NCI-H526 (cell line): ENCODE data around the gene NF1.
"Not testable (repeated sequence)": the region's sequence is repeated elsewhere in the genome, so short reads cannot be mapped to it uniquely, and the experiment has no call there.

ENCODE experiments used
- DNase-seq, 2 experiments: peaks; one replicate each; lab custom pipeline; 2025; lab: John Stamatoyannopoulos, UW

The NF1 gene

DNA sequence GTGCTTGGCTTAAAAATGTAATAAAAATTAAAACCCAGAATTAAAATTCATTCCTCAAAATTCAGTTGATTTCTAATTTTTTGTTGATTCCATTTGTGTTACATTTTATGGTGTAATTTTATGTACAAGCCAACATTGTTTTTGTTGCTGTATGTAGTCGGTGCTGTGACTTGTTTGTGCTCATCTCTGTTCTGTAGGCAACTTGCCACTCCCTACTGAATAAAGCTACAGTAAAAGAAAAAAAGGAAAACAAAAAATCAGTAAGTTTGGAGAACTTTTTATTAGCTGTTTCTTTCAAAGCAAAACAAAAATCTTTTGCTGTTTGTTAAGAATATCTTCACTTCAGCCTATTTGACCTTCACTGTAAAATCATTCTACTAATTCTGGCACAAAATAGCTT, 158.0 kb downstream of the NF1 start:
- no peak for DNase-seq

DNA sequence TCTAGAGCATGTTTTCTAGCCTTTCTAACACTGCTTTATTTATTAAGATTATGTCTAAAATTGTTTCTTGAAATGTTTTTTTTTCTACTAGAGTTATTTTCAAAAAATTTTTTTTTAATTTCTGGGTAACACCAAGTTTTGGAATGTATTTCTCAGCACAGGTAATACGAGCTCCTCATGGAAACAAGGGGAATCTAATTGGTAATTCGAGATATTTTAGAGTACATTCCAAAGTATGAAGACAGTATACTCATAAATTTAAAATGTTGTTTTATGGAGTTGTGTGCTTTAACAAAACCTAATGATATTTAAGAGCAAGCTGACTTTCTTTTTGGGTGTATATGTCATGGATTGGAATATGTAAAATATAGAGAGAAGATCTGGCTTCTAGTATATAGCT, 159.9 kb downstream of the NF1 start:
- DNase-seq, result no peak

DNA sequence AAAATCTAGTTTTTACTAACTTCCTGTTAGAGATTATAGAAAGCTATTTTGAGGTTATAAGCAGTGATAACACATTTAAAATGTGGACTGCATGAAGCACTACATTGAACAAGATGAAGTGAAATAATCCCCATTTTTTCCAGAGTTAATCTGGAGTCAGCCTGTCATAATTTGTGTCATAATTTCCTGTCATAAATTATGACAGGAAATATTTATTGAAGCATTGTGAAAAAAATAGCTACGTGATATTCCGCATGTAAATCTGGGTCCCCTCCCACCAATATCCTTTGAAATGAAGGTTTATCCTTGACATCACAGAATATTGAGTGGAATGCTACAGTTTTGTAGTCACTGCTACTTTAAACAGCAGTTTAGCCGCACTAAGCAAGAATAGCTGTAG, 162.2 kb downstream of the NF1 start:
- no peak for DNase-seq

DNA sequence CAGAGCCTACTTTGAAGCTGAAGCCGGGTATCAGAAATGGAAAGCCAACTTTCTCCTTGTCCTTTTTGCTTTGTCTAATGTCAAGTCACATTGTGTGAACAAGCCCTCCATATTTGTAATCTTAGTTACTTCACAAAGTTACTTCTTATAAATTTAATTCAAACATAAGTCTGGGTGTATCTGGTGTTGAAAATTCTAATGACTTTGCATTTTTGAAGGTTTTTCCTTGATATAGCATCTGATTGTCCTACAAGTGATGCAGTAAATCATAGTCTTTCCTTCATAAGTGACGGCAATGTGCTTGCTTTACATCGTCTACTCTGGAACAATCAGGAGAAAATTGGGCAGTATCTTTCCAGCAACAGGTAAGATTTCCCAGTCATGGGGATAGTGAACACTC, 165.4 kb downstream of the NF1 start:
- DNase-seq, result no peak

DNA sequence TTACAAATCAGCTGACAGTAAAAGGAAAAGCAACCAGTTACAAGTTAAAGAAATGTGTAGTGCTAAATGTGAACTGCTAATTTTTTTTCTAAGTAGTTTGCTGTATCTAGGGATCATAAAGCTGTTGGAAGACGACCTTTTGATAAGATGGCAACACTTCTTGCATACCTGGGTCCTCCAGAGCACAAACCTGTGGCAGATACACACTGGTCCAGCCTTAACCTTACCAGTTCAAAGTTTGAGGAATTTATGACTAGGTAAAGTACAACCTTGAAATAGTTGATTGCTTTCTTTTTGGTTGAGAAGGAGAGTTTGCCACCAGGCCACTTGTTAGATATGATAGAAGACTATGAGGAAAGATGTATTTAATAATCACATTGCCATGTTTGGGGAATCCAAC, 166.8 kb downstream of the NF1 start:
- DNase-seq, result no peak

DNA sequence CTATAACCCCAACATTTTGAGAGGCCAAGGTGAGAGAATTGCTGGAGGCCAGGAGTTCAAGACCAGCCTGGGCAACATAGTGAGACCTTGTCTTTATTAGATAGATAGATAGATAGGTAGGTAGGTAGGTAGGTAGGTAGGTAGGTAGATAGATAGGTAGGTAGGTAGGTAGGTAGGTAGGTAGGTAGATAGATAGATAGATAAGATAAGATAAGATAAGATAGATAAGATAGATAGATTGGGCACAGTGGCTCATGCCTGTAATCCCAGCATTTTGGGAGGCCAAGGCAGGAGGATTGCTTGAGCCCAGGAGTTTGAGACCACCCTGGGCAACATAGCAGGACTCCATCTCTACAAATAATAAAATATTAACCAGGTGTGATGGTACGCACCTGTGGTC, 168.1 kb downstream of the NF1 start:
- not testable (repeated sequence) for DNase-seq

DNA sequence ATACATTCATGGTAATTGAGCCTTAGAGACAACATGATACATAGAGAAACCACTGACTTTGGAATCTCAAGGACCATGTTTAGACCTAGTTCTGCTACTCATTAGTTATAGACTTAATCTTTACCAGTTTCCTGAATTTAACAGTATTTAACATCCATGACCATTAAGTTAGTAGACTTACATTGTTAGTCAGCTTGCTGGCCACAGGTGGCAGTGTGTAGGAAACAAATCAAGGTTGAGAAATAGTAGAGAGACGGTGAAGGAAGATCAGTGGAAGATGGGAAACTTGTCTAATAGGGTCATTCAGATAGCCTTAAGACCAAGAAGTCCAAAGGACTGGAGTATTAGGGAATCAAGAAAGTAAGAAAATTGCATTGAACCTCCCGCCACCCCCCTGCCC, 171.3 kb downstream of the NF1 start:
- no peak for DNase-seq

DNA sequence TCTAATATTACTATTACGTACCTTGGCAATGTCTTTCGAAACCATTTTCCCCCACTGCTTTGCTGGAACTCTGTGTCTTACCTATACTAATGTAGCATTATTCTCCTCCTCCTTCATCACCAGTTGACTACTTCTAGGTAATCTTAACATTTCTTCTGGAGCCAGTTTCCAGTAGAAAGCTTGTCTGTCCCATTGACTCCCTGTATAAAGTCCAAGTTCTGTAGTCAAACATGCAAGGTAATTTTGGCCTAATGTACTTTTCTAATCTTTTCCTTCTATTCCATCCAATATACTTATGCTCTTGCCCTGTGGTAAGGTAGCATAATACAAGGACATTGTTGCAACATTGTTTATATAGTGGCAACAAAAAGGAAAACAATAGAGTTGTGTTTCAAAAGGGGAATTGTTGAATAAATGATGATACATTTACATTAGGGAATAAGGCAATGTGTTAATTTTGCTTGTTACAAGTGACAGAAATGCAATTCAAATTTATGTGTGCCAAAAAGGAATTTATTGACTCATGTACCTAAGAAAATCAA, 174.3 kb downstream of the NF1 start:
- DNase-seq, result no peak

DNA sequence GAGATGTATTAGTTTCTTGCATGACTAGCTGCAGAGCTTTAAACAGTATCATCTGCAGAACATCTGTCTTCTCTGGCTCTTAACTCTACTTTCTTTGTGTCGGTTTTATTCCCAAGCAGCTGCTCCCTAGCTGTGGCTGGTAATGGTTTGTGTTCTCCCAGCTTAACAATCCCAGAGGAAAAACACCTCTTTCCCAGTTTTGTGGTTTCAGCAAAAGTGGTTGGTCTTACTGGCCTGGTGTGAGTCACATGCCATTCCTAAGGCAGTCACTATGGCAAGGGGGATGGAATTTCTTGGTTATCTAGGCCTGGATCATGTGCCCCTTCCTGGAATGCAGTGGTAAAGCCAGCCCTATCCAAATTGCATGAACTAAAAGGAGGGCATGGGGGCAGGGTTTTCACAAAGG, 174.8 kb downstream of the NF1 start:
- DNase-seq, result no peak

DNA sequence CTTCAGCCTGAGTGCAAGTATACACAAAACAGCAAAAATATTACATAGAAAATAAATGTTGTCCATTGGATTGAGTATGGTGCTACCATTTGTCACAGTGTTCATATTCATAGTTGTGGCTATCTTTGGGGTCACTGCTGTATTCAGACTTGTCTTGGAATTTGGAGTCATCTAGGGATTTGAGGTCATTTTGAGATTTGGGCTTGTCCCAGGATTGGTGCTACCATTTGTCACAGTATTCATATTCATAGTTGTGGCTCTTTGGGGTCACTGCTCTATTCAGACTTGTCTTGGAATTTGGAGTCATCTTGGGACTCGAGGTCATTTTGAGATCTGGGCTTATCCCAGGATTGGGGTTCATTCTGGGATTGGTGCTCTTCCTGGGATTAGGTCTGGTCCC, 177.5 kb downstream of the NF1 start:
- DNase-seq, result no peak

DNA sequence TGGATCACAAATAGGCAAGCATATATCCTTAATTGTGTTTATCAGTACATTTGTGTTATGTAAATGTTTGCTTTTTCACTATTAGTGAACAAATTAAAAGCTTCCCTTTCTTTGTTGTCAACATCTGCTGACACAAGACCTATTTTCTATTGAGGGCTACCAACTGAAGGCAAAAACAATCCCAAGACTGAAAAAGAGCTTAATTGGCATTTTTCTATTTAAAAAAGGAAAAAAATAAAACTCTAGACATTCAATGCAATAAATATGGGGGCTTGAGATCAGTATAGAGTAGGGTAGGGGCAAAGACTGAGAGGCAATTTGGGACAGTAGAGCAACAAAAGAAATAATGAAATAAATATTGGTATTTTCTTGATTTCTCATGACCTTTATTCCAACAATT, 178.0 kb downstream of the NF1 start:
- DNase-seq, result no peak

DNA sequence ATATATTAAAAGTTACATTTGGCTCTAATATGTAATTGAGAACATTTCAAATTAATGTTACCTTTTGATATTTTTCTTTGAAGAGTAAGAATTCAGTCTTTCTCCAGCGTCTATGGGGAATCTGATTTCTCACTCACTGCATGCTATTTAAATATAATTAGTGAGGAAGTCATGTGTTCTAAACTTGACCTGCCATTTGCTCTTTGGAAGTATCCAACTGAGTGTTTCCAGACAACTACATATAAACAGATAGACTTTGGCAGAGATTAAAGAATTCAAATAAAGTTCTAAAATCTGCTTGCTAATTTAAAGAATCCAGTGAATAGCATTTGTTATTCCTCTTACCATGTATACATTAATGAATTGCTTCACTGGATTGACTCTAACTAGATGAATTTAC, 178.7 kb downstream of the NF1 start:
- no peak for DNase-seq

DNA sequence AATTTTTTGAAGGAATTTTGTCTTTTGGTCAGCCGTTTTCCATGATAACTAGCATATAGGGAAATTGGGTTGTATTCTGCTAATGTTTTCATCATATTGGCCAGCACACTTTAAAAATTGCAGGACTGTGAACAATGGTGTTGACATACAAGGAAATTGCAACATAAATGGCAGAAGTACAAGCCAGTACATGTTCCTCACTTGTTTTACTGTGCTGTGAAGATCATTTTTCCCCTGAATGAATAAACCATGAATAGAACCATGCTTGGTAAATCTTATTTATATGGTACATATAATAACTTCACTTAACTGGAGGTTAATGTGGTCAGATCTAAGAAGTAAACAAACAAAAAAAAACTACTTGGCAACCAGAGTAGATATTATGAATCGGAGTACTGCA, 179.5 kb downstream of the NF1 start:
- no peak for DNase-seq

DNA sequence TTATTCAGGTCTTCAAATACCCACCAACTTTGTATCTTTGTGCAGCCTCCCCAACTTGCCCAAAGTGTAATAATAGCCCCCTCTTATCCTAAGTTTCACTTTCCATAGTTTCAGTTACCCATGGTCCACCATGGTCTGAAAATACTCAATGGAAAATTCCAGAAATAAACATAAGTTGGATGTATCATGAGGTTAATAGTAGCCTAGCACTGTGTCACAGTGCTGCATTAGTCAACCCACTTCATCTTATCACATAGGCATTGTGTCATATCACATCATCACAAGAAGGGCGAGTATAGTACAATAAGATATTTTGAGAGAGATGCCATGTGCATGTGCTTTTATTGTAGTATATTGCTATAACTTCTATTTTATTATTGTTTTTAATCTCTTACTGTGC, 180.3 kb downstream of the NF1 start:
- DNase-seq, result no peak

DNA sequence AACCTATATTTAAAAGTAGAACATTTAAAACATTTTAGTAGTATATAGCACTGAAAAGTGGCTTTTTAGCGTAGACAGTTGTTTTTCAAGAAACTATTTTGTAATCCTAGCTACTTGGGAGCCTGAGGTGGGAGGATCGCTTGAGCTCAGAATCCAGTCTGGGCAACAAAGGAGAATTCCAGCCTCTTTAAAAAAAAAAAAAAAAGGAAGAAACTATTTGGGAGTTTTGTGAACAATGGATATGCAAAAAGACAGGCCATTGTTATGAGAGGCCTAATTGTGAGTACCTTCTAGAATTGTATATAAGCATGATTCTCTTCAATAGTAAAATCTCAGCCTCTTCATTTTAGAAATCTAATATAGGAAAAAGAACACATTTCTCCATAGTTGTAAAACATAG, 184.6 kb downstream of the NF1 start:
- no peak for DNase-seq

DNA sequence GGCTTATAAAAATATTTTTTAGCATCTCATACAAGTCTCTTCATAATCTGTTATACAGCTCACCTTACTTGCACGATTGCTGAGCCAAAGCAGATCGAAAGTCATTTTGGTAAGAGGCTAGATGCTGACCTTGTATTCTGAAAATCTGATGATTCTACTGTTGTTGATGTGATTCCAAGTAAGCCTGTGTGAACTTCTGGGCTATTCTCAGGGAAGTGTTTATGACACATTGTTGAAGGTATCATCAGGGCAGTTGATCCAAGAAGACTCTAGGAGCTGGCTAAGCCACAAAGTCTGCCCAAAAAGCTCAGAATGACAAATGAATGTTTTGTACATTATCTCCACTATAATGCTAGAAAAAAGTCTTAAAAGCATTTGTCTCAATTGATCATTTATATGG, 186.3 kb downstream of the NF1 start:
- no peak for DNase-seq

DNA sequence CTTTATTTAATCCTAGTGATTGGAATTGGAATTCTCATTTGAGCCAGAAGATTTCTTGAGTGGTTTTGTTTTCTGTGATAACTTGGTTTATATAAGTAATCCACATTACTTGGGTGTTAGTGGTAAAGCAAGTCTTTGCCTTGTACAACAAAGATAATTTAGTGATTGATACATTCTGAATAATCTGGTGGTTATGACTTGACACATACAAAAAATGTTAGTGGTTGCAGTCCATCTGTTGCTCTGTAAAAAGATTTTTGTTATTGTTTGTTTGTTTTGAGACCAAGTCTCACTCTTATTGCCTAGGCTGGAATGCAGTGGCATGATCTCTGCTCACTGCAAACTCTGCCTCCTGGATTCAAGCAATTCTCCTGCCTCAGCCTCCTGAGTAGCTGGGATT, 189.1 kb downstream of the NF1 start:
- no peak for DNase-seq

DNA sequence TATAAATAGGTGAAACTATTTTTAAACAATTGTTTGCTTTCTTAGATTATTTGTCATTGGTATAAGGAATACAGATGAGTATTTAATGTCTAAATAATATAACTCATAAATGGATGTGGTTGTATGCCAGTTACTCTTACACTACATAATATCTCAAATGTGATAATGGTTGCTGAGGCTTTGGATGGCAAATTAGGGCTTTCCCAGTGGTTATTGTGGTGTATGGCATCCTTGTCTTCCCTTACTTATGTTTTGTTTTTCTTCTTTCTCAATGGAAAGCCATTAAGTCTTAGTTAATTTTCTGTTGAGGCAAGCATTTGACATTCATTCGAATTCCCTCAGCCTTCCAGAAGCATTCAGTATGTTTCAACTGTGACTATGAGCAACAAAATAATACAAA, 191.8 kb downstream of the NF1 start:
- DNase-seq, result no peak

DNA sequence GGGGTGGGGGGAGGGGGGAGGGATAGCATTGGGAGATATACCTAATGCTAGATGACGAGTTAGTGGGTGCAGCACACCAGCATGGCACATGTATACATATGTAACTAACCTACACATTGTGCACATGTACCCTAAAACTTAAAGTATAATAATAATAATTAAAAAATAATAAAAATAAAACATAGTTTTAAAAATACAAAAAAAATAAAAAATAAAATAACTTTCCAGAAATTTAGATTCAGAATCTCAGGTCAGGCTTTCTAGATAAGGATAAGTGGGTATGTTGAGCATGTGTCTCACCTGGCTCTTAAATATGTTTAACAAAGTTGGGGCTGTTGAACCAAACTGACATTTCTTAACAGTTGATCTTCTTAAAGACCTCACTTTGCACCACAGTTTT, 193.2 kb downstream of the NF1 start:
- DNase-seq, result not testable (repeated sequence)

DNA sequence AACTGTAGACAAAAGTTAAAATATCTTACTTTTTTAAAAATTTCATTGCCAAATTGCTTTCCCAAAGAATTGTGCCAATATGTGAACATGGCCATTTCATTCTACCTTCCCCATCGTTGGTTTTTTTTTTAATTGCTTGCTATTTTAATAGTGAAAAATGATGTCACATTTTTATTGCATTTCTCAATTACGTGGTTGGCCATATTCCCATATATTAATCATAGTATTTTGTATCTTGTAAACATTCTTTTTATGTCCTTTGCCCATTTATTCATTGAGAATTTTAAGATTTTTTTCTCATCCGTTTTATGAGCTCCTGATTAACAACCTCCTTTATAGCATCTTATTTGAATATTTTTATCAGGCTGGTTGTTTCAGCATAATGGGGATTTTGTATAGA, 195.0 kb downstream of the NF1 start:
- no peak for DNase-seq

DNA sequence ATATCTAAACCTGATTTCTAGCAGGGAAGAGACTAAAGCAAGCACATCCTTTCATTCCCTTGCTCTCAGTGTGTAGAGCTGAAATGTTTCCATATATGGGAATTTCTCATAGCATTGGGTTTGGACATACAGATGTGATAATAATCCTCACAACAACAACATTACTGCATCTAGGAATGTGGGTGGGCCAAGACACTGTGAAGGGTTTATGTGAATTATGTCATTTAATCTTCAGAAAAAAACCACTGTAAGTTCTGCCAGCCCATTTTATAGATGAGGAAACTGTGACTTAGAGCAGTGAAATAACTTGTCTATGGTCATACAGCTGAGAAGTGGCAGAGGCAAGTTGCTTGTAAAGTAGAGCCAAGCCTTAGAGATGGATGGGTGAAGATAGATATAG, 197.0 kb downstream of the NF1 start:
- DNase-seq, result no peak

DNA sequence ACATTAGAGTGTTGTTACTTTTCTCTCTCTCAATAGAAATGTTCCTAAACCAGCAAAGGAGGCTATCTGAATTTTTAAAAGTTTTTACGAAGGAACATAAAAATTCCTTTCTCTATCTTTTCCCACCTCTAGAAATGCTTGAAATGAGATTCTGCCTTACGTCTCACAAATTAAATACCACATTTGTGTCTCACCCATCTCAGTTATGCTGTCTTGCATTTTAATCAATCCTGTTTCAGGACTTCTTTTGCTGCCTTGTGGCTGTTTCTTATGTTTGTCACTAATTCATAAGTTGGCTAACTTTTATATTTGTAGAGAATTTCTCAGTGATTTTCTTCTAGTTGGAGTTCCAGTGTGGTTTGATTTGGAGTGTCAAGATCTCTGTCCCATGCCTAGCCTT, 198.8 kb downstream of the NF1 start:
- DNase-seq, result no peak

DNA sequence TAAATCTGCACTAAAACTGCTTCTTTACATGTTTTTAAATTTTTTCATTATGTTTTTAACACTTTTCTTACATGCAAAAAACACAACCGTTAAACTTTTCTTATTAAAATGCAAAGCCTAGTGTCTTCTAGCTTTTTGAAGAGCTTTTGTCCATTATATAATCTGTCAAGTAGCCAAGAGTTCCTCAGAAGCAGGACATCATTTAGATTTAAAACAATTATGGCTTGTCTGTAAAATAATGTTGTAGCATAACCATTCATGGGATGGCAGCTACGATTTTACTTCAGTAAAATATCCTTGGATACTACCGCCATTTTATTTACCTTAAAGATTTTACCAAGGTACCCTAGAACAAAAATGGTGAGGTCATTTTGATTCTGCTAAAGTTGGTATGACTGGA, 199.5 kb downstream of the NF1 start:
- DNase-seq, result no peak

DNA sequence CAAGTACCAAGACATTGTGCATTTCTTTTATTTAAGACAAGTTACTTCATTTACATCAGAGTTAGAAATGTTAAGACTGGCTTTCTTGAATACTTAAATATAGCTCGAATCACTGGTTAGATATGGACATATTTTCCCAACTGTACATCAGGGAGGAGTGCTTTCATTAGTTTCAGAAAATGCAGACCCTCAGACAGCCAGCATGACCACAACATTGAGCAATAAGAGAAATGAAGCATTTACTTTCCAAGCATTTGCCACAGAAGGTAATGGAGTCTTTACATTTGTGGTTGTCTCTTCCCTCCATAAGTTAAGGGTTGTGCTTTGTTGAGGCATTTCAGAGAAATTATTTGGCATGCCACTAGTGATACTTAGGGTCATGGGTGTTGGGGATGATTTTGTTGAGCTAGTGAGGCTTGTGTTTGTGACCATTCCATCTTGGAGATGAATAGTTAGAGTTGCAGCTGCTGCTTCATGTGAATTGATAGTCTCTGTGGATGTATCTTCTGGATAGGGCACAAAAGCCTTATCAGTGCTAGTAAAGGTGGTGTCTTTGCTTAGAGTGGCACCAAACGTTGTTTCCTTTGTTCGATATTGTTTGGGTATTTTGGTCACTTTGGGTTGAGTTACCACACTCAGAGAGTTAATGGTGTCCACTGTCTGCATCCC, 200.2 kb downstream of the NF1 start:
- no peak for DNase-seq

DNA sequence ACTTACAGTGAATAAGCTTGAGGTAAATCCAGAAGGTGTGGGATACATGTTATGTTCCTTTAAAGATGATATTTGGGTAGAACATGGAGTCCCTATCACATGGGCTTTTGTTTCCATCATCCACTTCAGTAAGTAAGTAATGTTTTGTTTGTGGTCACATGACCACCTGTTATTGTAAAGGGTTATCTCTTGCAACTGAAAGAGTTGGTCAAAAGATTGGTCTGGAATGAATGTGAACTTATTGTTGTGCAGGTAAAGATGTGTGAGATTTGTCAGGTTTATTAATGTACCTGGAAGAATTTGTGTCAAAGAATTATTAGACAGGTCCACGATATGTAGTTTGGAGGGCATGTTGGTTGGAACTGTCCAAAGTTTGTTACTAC, 200.7 kb downstream of the NF1 start:
- peak; percentile 25 to 43 for DNase-seq
